ENCODE results near the gene SCFD2.
"Not testable (repeated sequence)": the region's sequence is repeated elsewhere in the genome, so short reads cannot be mapped to it uniquely, and the experiment has no call there.

SCFD2 gene

DNA sequence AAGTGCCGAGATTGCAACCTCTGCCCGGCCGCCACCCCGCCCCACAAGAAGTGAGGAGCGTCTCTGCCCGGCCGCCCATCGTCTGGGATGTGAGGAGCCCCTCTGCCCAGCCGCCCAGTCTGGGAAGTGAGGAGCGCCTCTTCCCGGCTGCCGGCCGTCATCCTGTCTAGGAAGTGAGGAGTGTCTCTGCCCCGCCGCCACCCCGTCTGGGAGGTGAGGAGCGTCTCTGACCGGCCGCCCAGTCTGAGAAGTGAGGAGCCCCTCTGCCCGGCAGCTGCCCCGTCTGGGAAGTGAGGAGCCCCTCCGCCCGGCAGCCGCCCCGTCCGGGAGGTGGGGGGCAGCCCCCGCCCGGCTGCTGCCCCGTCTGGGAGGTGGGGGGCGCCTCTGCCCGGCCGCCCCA lies 226.6 kb downstream of the SCFD2 start:
- DNase-seq (ENCODE audit: low spot score) = not testable (repeated sequence)

DNA sequence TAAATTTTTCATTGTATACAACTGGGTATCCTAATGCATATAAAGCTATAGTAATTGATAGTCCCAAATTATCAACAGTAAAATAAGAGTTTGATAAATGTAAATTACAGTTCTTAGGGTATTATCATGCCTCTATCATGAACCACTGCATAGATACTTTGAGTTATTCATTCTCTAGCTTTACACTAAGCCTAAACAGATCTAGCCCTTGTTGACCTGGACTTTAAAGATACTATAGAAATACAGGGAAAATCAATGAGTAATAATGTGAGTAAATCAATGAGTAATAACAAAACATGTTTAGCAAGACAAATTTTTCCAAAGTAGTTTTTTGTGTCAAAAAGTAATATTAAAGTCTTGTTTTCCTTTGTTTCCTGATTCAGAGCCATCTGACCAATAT lies 228.4 kb downstream of the SCFD2 start:
- no peak for DNase-seq (ENCODE audit: low spot score)

- no peak for DNase-seq (ENCODE audit: low spot score)
Observed at GRCh38 chr4:53136954-53137353, 228.9 kb downstream of the SCFD2 start.

- no peak for DNase-seq (ENCODE audit: low spot score)
Observed at GRCh38 chr4:53132132-53132891, 233.5 kb downstream of the SCFD2 start.

- DNase-seq (ENCODE audit: low spot score) = no peak
Observed at GRCh38 chr4:53131562-53131925, 234.3 kb downstream of the SCFD2 start.

DNA sequence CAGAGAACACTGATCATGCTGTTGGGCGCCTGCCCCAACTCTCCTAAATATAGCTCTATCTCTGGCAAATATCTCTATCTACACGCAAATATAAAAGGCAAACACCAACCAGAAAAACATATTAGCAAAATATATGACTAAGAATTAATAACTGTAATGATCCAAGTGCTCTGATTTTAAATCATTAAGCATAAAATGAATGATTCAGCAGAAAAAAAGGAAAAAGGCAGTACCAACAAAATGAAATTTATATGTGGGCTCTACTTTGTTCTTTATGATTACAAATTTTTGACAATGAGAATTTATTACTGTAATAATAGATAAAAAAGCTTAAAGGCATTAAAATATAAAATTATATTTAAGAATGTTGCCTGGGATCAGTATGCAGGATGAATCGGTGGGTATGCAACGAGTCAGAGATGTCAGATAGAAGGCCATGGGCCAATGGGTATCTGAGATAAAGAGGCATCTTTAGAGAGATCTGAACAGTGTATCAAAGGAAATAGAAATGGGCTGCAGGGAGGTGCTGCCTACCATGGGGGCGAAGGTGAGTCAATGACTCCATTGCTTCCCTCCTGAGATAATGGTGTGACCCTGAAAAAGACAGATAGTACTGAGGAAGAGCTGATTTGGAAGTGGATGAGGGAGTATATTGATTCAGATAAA lies 234.8 kb downstream of the SCFD2 start:
- no peak for DNase-seq (ENCODE audit: low spot score)

GRCh38 chr4:53128706-53129357 lies 237.0 kb downstream of the SCFD2 start:
- no peak for DNase-seq (ENCODE audit: low spot score)

DNA sequence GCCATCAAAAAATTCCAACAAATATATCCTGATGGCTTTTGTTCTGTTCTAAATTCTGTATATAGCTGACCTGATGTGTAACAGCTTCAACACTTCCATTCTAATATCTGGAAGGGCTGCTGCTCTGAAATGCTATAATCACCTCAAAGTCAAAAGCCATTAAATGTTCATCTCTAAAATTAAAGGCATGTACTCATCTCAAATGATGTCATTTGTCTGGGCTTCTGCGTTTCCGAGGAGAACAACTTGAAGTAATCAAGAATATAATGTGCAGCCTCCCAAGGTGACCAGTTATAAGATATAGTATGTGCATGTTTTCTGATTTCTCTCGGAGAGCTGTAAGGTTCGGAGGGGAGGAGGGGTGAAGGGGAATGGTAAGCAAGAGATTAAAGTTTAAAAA lies 237.6 kb downstream of the SCFD2 start:
- DNase-seq (ENCODE audit: low spot score) = no peak

GRCh38 chr4:53127365-53127764 lies 238.5 kb downstream of the SCFD2 start:
- no peak for DNase-seq (ENCODE audit: low spot score)

DNA sequence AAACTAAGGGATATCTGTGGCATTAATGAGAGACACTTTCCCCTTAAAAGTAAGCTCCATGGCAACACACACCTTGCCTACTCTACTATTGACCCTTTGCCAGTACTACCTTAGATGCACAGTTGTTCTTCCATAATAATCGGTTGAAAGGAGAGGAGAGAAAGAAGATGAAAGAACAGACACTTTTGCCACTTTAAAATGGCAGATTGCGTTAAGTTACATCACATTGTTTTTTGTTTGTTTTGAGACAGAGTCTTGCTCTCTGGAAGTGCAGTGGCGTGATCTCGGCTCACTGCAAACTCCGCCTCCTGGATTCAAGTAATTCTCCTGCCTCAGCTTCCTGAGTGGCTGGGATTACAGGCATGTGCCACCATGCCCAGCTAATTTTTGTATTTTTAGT lies 239.8 kb downstream of the SCFD2 start:
- no peak for DNase-seq (ENCODE audit: low spot score)

DNA sequence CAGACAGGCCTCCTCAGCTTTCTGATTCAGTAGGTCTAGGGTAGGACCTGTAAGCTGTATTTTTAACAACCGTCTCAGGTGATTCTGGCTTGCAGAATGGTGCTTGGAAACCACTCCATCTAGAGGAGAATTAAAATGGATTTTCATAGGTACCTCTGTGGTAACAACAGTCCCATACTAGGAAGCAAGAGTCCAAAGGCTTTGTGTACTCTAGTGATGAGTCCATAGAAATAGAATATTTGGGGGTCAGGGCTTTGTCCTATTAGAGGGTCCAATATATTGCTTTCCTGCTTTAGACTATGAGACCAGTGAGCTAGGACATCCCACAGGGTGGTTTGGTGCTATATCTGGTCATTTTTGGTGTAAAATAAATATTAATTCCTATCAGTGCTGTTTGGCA lies 242.0 kb downstream of the SCFD2 start:
- no peak for DNase-seq (ENCODE audit: low spot score)

GRCh38 chr4:53123171-53123570 lies 242.7 kb downstream of the SCFD2 start:
- no peak for DNase-seq (ENCODE audit: low spot score)

GRCh38 chr4:53122280-53123116 lies 243.4 kb downstream of the SCFD2 start:
- no peak for DNase-seq (ENCODE audit: low spot score)

GRCh38 chr4:53121264-53121865 lies 244.5 kb downstream of the SCFD2 start:
- no peak for DNase-seq (ENCODE audit: low spot score)

DNA sequence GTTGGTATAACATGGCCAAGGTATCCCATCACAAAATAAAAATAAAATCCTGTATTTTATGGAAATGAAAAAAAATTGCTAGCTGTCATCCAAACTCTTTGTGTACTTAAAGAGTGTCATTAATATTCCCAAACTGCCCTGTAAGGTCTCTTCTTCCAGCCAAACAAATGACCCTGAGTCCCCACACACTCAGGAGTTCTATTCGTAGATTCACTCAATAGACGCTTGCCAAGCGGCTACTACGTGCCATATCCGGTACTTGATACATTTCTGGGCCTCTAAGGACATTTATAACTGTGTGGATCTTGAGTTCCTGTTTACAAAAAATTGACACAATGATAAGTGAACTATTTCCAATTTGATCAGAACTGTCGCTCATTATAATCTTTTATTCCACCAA lies 245.1 kb downstream of the SCFD2 start:
- DNase-seq (ENCODE audit: low spot score) = no peak

GRCh38 chr4:53119680-53120079 lies 246.2 kb downstream of the SCFD2 start:
- DNase-seq (ENCODE audit: low spot score) = no peak

- no peak for DNase-seq (ENCODE audit: low spot score)
Observed at GRCh38 chr4:53118676-53119075, 247.2 kb downstream of the SCFD2 start.

DNA sequence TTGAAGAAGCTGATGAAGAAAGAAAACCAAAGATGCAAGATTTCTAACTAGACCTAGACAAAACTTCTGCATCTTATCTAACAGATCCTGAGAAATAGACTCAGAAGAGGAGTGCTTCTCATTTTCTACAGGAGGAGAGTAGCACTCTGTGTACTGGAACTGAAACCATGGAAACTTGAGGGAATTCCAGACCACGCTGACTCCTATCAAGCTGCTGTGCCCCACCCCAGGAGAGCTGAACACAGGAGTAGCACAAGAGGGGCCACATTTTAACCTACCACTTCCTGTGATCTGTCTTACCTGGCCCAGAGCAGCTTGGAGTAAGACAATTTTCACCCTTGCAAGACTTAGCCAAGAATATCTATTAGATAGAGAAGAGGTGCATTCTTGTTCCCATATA lies 248.9 kb downstream of the SCFD2 start:
- no peak for DNase-seq (ENCODE audit: low spot score)

DNA sequence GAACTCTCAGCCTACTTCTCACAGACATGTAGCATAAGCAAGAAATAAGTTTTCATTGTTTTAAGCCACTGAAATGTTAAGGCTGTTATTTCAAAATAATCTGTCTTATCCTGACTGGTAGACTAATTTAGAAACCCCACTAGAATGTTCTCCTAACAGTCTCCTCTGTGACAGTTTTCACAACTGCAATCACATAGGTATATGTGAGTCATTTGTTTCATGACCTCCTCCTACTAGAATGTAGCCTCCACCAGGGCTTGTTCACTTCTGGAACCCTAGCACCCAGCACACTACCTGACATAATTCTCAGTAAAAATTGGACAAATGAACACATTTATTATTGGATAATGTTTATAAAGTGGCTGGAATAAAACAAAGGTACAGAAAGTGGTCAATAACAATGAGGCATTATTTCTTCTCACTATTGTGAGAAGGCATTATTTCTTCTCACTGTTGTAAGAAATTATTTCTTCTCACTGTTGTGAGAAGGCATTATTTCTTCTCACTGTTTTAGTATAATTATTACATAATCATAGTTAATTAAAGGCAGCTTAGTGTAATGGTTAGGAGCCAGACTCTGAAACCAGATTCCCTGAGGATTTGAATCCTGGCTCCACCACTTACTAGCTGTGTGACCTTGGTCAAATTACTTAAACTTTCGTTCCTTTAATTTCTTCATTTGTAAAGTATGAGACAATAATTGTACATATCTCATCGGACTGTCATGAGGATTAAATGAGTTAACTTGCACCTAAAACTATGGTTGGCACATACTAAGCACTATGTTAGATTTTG lies 252.2 kb downstream of the SCFD2 start:
- DNase-seq (ENCODE audit: low spot score) = no peak

- no peak for DNase-seq (ENCODE audit: low spot score)
Observed at GRCh38 chr4:53105313-53105712, 260.5 kb downstream of the SCFD2 start.

GRCh38 chr4:53103481-53103880 lies 262.4 kb downstream of the SCFD2 start:
- no peak for DNase-seq (ENCODE audit: low spot score)
